ENCODE data around the gene FBXO17. TPM values are rescaled to one million over a fixed set of nuclear protein-coding genes. Genes with fewer than 3 reads are reported as not detected.

The FBXO17 gene
- total RNA-seq, 1 donor from 2014 or later, result 24.1 TPM

- no peak overlapping the region for H3K4me3 Mint-ChIP-seq (ENCODE audit: low read depth)
Observed at GRCh38 chr19:38891771-38892170, 83.8 kb downstream of the FBXO17 start.

More at GRCh38 chr19:38891771-38892170, 83.8 kb downstream of the FBXO17 start:
- no peaks in the 10 kb centered on the region for H3K36me3 Mint-ChIP-seq (ENCODE audit: insufficient read depth)
- H3K9me3 Mint-ChIP-seq (ENCODE audit: low read depth), result no peaks in the 10 kb centered on the region
- H3K4me1 Mint-ChIP-seq (ENCODE audit: low read depth), result no peaks in the 10 kb centered on the region
- no peak for DNase-seq (ENCODE audit: low spot score, unreplicated experiment)
- no peak overlapping the region for H3K27ac Mint-ChIP-seq
- TF ChIP-seq CTCF (IDR thresholded peaks at IDR 0.05; ENCODE audit: unreplicated experiment), result no peak
- no peaks in the 10 kb centered on the region for H3K27me3 Mint-ChIP-seq

Other genes starting within 250 kb of the FBXO17 start
- gene CAPN12, start 231.3 kb downstream of the FBXO17 start, total RNA-seq, result 4.1 and 5.0 TPM in 2 replicates
- 0.91 TPM in 1 of 2 replicates, not detected in the other for gene LGALS7, start 202.2 kb downstream of the FBXO17 start, total RNA-seq
- not detected in 2 replicates for gene LGALS7B, start 186.5 kb downstream of the FBXO17 start, total RNA-seq
- gene LGALS4, start 162.8 kb downstream of the FBXO17 start, total RNA-seq, result 2.7 and 3.7 TPM in 2 replicates
- gene ECH1, start 143.9 kb downstream of the FBXO17 start, total RNA-seq, result 86.9 and 93.5 TPM in 2 replicates
- 444 and 461 TPM in 2 replicates for gene HNRNPL, start 125.8 kb downstream of the FBXO17 start, total RNA-seq
- 2.6 and 3.0 TPM in 2 replicates for gene RINL, start 97.5 kb downstream of the FBXO17 start, total RNA-seq
- gene SIRT2, start 76.1 kb downstream of the FBXO17 start, total RNA-seq, result 33.4 and 38.0 TPM in 2 replicates
- gene NFKBIB, start 75.8 kb downstream of the FBXO17 start, total RNA-seq, result 18.0 and 18.8 TPM in 2 replicates
- gene CCER2, start 63.6 kb downstream of the FBXO17 start, total RNA-seq, result 0.81 and 1.4 TPM in 2 replicates
- 68.2 and 74.7 TPM in 2 replicates for gene SARS2, start 45.0 kb downstream of the FBXO17 start, total RNA-seq
- gene MRPS12, start 44.8 kb downstream of the FBXO17 start, total RNA-seq, result 26.7 and 26.8 TPM in 2 replicates
- 10.3 and 14.6 TPM in 2 replicates for gene FBXO27, start 56.8 kb upstream of the FBXO17 start, total RNA-seq
- not detected in 2 replicates for gene ACP7, start 108.6 kb upstream of the FBXO17 start, total RNA-seq
- gene PAK4, start 150.0 kb upstream of the FBXO17 start, total RNA-seq, result 73.9 and 75.8 TPM in 2 replicates
- gene NCCRP1, start 221.2 kb upstream of the FBXO17 start, total RNA-seq, result 0.89 and 0.93 TPM in 2 replicates
- not detected in 2 replicates for gene SYCN, start 228.5 kb upstream of the FBXO17 start, total RNA-seq